Activated naive CD4-positive, alpha-beta T cell (primary cell): ENCODE measurements around the gene ZDHHC11B.
"Not testable (repeated sequence)": the region's sequence is repeated elsewhere in the genome, so short reads cannot be mapped to it uniquely, and the experiment has no call there.

Source experiments
- DNase-seq, 4 experiments: peaks; one replicate each; lab custom pipeline; 2025; lab: John Stamatoyannopoulos, UW

ZDHHC11B gene

DNA sequence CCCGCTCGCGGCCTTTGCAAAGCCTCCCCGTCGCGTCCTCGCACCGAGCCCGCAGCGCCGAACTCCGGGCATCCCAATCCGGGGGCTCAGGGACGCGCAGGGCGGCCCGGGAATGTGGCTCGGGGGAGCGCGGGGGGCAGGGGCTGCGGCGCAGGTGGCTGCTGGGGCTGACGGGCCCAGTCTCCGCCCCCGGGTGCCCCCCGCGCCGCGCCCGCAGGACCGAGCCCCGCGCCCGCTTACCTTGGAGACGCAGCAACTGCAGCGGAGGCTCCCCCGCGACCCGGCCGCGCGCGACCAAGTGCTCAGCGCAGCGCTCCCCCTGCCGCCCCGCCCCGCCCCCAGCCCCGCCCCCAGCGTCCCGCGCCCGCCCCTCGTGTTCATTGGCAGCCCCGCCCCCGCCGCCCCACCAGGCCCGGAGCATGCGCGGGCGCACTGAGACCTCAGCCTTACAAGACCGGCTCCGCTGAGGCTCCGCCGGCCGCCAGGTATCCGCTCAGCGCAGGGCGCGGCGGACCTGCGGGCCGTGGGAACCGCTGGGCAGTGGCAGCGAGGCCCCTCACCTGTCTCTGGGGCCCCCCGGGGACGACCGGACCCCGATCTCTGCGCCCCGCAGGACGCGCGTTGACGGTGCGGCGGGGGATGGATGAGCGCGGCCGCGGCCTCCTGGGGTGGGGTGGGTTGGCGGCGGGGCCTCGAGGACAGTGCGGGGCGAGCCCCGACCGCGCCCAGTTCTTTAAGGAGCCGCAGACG, at the start of gene ZDHHC11B:
Gene ZDHHC11B, minus strand, starts transcription at position 302 of the 750 bp plus-strand sequence. CDS start 17,810 bp downstream, outside the sequence.
- DNase-seq: peak; percentile 80 to 93 (median 90)

DNA sequence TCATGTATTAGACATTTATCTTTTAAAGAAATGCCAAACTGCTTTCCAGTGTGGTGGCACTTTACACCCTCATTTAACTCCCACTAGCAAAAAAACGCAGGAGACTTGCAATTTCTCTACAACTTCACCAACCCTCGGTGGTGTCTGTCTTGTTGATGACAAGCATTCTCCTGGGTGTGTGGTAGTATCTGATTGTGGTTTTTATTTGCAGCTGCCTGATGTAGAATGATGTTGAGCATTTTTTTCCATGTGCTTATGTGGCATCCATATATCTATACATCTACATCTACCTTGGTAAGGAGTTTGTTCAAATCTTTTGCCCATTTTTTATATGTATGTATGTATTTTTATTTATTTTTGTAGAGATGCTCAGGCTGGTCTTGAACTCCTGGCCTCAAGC, 49.5 kb upstream of the ZDHHC11B start:
- DNase-seq: not testable (repeated sequence)

GRCh38 chr5:828194-828593, 43.7 kb upstream of the ZDHHC11B start:
- DNase-seq: not testable (repeated sequence)

DNA sequence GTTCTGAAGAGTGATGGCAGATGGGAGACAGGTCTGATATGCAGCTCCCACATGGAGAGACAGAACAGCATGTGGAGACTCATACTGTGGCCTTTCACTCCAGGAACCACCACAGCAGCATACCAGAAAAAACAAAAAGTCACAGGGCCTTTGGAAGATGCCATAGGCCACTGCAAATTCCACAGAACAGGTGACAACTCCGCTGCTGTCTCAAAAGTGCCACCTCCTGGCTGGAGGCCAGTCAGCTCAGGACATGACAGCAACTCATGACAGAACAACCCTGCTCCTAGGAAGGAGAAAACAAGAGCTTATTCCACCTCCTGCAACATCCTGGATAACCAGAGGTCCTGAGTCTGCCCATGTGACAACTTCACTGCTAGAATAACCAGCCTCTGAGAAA, 41.0 kb upstream of the ZDHHC11B start:
- not testable (repeated sequence) for DNase-seq

- DNase-seq: no peak
These were observed 37.0 kb upstream of the ZDHHC11B start for GRCh38 chr5:821504-821903.

DNA sequence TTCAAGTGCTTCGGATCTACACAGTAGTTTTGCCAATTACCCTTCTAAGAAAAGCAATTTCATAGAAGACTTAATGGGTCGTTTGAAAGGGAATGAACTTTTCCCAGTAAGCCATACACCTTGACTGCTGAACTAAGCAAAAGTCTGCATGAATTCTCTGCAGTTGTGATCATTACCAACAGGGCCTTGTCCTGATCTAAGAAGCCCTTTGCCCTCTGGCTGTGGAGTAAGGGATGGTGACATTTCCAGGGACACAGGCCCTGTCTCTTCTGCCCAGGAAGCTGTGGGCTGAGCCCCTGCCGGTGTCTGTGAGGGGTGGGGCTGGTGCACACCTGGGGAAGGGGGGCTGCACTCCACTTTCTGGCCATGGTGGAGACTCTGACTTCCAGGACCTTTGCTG, 35.7 kb upstream of the ZDHHC11B start:
- no peak for DNase-seq

DNA sequence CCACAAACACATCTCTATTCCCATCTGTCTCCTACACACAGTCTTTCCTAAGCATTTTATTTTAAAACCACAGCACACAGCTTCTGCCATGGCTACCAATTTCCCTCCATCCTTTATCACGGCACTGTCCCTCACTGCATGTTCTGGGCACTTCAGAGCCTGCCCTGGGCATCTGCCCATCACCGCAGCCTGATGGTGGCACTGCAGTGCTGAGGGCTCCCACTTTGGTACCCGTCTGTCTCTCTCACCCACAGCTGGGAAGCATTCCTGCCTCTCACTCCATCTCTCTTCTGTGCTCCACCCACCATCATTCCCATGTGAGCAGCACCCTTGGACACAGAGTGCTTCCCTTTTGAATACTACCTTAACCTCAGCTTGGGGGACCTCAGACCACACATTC, 34.5 kb upstream of the ZDHHC11B start:
- no peak for DNase-seq

DNA sequence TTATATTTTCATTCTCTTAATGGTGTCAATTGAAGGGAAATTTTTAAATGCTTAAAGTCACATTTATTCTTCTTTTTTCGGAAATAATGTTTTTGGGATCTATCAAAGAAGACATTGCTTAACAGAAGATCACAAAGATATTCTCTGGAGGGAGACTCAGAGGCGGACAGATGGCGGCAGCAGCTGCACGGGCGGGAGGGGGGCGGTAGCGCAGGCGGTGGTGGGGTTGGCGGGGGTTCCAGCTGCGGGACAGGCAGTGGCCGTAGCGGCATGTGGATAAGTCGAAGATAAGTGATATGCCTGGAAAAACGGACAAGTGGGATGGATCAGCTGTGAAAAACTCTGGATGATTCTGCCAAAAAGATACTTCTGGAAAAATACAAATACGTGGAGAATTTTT, 31.6 kb upstream of the ZDHHC11B start:
- DNase-seq: no peak

- no peak for DNase-seq
These were observed 30.9 kb upstream of the ZDHHC11B start for GRCh38 chr5:815449-815848.

DNA sequence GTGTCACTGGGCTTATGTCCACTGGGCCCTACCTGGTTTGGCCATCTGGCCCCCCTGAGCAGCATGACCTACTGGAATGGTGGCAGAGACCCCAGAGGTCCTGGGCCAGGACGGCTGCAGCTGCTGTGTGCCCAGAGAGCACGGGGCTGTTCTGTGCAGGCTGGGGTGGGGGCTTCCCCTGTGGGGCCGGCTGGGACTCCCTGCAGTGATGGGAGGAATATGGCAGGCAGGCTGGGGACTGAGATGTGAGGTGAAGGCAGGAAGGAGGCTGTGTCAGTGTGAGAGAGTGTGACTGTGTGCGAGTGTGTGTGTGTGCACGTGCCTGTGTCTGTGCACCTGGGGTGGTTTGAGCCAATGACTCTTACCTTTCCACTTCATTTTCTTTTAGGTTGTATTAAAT, 29.0 kb upstream of the ZDHHC11B start:
- DNase-seq: not testable (repeated sequence)

DNA sequence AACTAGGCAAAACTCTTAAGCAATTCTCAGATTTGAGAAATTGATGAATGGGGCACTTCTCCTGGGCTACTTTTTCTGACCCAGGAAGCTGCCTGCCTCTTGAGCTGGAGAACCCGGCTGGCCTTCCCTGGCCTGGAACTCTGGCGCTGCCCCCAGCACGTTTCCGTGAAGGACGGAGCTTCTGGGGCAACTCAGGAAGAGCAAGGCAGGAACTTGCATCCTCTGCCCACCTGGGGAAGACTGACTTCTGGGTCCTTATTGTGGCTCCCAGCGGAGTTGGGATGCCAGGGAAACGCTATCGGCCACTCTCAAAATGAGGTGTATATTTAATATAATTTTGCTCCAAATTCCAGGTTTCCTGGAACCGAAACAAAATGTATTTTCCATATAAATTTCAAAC, 26.9 kb upstream of the ZDHHC11B start:
- not testable (repeated sequence) for DNase-seq

GRCh38 chr5:807719-808514, 23.4 kb upstream of the ZDHHC11B start:
- DNase-seq: not testable (repeated sequence)

DNA sequence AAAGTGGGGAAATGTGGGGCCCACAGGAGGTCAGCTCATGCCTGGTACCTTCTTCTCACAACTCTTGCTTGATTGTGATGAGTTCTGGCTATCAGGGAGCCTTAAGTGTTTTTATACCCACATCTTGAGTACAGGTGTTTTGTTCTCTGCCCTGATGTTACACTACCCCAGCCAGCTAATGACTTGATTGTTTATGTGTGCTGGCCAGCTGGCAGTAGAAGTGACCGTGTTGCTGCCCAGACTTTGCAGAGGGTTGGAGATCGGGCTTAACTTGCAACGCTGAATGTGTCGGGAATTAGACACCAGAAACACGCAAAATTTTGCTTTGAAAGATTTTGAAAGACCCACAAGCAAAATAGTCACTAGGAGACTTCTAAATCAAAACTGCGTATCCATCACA, 16.9 kb upstream of the ZDHHC11B start:
- DNase-seq: no peak

DNA sequence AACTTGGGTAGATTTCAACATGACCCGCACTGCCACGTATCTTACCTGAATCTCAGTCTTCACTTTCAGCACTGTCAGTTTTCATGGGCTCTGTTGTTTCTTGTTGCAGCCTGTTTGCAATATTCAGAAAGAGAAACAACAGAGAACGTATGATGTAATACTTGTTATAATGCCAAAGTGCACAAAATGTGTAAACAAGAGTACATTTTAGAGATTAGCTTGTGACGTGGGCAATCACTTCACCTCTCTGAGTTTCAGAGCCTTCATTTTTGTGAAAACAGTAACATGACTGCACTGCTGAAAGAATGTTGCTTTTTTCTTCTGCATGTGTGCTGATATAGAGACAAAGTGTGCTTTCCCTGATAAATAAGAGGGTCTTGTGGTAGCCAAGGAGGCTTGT, 16.5 kb upstream of the ZDHHC11B start:
- DNase-seq: not testable (repeated sequence)

GRCh38 chr5:798505-799138, 14.1 kb upstream of the ZDHHC11B start:
- not testable (repeated sequence) for DNase-seq

DNA sequence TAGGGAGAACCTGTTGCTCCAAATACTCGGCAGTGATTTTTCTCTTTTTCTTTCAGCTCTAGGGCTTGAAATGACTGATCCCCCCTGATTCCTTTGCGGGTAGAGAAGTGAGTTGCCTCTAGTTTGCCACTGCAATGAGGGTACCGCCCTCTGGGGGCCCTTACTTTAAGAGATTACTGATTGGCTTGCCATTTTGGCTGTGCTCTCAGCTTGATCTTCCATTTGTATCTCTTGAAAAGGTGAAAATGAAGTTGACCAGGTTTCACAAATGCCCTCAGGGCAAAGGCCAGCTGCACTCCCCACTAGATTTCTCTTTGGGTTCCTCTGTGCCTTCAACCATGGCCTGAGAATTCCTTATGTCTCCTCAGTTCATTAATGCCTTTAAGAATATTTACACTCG, 13.5 kb upstream of the ZDHHC11B start:
- not testable (repeated sequence) for DNase-seq

DNA sequence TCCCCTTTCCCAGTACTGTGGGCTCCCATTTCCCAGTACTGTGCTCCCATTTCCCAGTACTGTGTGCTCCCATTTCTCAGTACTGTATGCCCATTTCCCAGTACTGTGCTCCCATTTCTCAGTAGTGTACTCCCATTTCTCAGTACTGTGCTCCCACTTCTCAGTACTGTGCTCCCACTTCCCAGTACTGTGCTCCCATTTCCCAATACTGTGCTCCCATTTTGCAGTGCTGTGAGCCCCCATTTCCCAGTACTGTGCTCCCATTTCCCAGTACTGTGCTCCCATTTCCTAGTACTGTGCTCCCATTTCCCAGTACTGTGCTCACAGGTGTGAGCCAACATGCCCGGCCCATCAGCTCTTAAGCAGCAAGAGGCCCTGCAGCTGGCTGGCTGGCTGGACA, 11.3 kb upstream of the ZDHHC11B start:
- not testable (repeated sequence) for DNase-seq

DNA sequence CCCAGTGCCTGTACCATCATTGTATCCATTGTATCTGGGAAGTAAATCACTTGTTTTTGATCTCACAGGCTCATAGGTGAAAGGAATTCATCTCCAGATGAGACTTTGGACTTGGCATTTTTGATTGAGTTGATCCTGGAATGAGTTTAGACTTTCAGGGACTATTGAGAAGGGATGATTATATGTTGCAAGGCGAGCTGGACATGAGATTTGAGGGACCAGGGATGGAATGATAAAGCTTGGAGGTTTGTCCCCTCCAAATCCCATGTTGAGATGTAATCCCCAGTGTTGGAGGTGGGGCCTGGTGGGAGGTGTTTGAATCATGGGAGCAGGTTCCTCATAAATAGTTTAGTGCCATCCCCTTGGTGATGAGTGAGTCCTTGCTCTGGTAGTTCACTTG, 10.4 kb upstream of the ZDHHC11B start:
- not testable (repeated sequence) for DNase-seq

DNA sequence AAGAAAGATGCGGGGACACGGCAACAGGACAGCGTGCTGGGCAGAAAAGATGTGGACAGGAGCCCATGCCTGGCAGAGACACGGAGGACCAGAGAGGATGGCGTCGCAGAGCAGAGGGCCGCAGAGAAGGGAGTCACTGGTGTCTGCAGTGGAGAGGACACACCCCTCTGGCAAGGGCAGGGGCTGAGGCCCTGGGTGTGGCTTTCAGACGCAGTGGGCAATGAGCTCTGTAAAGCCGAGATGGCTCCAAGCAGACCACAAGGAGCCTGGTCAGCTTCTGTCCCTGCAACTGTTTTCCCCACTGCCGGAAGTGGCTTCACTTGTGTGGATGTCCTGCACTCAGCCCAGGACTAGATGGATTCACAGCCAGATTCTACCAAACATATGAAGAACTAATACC, 4.2 kb upstream of the ZDHHC11B start:
- not testable (repeated sequence) for DNase-seq

GRCh38 chr5:787857-788233, 3.3 kb upstream of the ZDHHC11B start:
- DNase-seq: not testable (repeated sequence)

GRCh38 chr5:787224-787856, 2.8 kb upstream of the ZDHHC11B start:
- not testable (repeated sequence) for DNase-seq

GRCh38 chr5:785181-785705, 714 bp upstream of the ZDHHC11B start:
- DNase-seq: not testable (repeated sequence)
